ENCODE measurements around the gene ZBTB26. TPM values are rescaled to one million over a fixed set of nuclear protein-coding genes. Genes with fewer than 3 reads are reported as not detected.
A peak's percentile ranks its signal among the peaks of the same experiment; 100 is the strongest.

ZBTB26 gene
- total RNA-seq = 1 to 10 TPM; 1.7 to 6.5 (median 2.9) TPM

DNA sequence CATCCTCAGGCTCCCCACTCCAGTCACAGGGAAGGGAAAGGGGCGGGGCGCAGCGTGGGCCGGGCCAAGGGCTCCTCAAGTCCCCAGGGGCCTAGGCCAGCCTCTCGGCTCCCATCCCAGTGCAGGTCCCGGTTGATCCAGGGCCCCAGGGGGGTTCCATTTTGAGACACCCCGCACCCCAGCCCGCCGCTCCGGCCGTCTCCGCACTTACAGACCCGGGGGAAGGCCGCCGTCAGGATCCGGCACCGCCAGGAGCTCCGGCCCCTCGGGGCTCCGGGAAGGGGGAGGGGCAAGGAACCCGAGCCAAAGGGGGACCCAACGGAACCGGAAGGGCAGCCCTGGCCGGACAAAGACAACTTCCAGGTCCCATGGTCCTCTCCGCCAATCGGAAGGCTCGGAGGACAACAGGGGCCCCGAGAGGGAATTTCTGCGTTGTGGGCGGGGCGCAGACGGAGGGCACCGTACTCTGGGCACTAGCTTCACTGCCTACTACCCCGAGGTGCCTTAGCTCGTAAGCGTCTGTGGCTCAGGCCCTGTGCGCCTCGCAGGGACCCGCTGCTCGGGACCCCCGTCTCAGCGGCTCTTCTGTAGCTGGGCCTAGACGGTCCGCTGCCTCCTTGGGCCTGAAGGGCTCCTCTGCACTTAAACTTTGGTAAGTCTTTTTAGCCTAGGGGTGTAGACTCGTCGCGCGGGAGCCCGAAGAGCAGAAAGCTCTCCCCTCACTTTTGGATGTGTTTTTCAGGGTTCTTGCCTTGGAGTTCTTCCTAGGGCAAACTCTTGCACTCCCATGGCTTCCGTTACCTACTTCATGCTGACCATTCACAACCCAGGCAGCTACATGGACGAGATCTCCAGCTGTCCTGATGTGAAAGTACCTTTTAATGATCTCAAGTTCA, at the start of gene ZBTB26:
Gene ZBTB26 (minus strand): TSS at position 287 of the 896 bp plus-strand sequence. CDS start 11,578 bp downstream, outside the sequence.
- intact Hi-C loops (cut with DNase I) = no loop called here

GRCh38 chr9:122978601-122979000, 47.3 kb upstream of the ZBTB26 start:
- no peak for DNase-seq
- no peaks in the 10 kb centered on the region for H3K9me3 ChIP-seq
- no peak for TF ChIP-seq CTCF (IDR thresholded peaks at IDR 0.05)
- TF ChIP-seq POLR2A (IDR thresholded peaks at IDR 0.05) = no peak
- 45 to 70% methylated on average over 2 of the region's 2 CpGs for WGBS, 2 donors
- H3K4me1 ChIP-seq = peaks cover 6 to 23% (median 7%) of the 10 kb centered on the region in 3 donors
- H3K36me3 ChIP-seq = peaks cover 0 to 46% (median 0%) of the 10 kb centered on the region in 3 donors
- no peaks in the 10 kb centered on the region for H3K27me3 ChIP-seq
- H3K27ac ChIP-seq = no peak overlapping the region
- H3K4me3 ChIP-seq = no peak overlapping the region
- intact Hi-C loops (cut with DNase I) = no loop called here

More for the DNA sequence above, at the start of gene ZBTB26:
- no peaks in the 10 kb centered on the region for H3K27me3 ChIP-seq
- peak within 1 kb of the TSS; percentile 85 to 92 (median 89) for H3K27ac ChIP-seq
- 0% methylated on average over 7 to 28 of the region's 51 CpGs for WGBS, 2 donors
- peak within 1 kb of the TSS; percentile 73 to 96 (median 88) for H3K4me3 ChIP-seq
- H3K9me3 ChIP-seq = no peaks in the 10 kb centered on the region
- H3K4me1 ChIP-seq = peaks cover 16 to 44% (median 30%) of the 10 kb centered on the region in 3 donors
- TF ChIP-seq CTCF (IDR thresholded peaks at IDR 0.05) (no peak), POLR2A (IDR thresholded peaks at IDR 0.05) (peak in 2 of 4 donors; percentile 29 to 61)
- DNase-seq = peak; percentile 70
- H3K36me3 ChIP-seq = peaks cover 0 to 10% (median 0%) of the 10 kb centered on the region in 3 donors

DNA sequence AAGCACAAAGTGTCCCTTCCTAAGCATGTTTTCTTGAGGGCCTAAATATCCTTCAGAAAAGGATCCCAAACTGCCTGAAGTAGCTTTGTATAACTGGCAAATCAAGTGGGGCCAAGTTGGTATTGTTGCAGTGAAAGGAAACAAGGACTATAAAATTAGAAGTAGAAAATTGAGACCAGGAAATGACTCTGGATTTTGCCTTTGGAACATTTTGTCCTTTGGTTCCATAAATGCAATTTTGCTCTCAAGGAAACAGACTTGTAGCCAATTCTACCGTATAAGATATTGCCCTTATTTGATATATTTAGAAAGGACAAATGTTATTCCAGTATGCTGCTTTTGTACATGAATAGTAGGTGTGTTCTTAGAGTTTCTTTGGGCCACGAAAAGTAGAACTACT, 43.9 kb upstream of the ZBTB26 start:
- WGBS, 2 donors = 53 to 56% methylated on average over 2 of the region's 2 CpGs

DNA sequence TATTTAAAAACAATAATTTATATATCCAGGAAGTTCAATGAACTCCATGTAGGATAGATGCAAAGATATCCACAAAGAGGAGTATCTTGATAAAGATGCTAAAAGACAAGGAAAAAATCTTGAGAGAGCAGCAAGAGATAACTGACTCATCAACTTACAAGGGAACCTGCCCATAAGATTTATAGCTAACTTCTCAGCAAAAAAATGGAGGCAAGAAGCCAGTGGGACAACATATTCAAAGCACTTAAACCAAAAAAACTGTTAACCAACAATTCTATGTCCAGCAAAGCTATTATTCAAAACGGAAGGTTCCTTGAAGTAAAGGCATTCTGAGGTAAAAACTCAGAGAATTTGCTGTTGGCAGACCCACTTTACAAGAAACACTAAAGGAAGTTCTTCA, 29.8 kb upstream of the ZBTB26 start:
- intact Hi-C loops (cut with DNase I) = no loop called here

More for the DNA sequence above, 43.9 kb upstream of the ZBTB26 start:
- intact Hi-C loops (cut with DNase I) = no loop called here
- no peak for DNase-seq
- Histone ChIP-seq H3K27me3 (no peaks in the 10 kb centered on the region), H3K9me3 (no peaks in the 10 kb centered on the region), H3K4me1 (peaks cover 6 to 23% (median 7%) of the 10 kb centered on the region in 3 donors), H3K4me3 (no peak overlapping the region), H3K27ac (peak overlapping the region; percentile 31 to 72 (median 66)), H3K36me3 (peaks cover 0 to 56% (median 5%) of the 10 kb centered on the region in 3 donors)
- TF ChIP-seq CTCF (IDR thresholded peaks at IDR 0.05) (no peak), POLR2A (IDR thresholded peaks at IDR 0.05) (no peak)

More for the DNA sequence above, 29.8 kb upstream of the ZBTB26 start:
- WGBS, 2 donors = 89 to 95% methylated on average over 1 of the region's 1 CpG
- Histone ChIP-seq H3K4me1 (peaks cover 0 to 11% (median 0%) of the 10 kb centered on the region in 3 donors), H3K27me3 (no peaks in the 10 kb centered on the region), H3K36me3 (peaks cover 0 to 78% (median 0%) of the 10 kb centered on the region in 3 donors), H3K9me3 (no peaks in the 10 kb centered on the region), H3K27ac (no peak overlapping the region), H3K4me3 (no peak overlapping the region)
- TF ChIP-seq CTCF (IDR thresholded peaks at IDR 0.05) = no peak
- no peak for DNase-seq

All from esophagus squamous epithelium (tissue), 5 donors.